ENCODE measurements around the gene ATF1.
"Not testable (repeated sequence)": the region's sequence is repeated elsewhere in the genome, so short reads cannot be mapped to it uniquely, and the experiment has no call there.

Gene ATF1

GRCh38 chr12:50814921-50815320, 51.0 kb downstream of the ATF1 start:
- not testable (repeated sequence) for H3K4me3 Mint-ChIP-seq, H3K4me1 Mint-ChIP-seq, H3K27ac Mint-ChIP-seq, H3K27me3 Mint-ChIP-seq, H3K9me3 Mint-ChIP-seq, DNase-seq, ATAC-seq

- peaks cover 5% of the 10 kb centered on the region for H3K4me1 Mint-ChIP-seq
- ATAC-seq = no peak
- H3K4me3 Mint-ChIP-seq = no peak overlapping the region
- DNase-seq = no peak
- H3K27ac Mint-ChIP-seq = no peak overlapping the region
- no peaks in the 10 kb centered on the region for H3K9me3 Mint-ChIP-seq
- H3K27me3 Mint-ChIP-seq = no peaks in the 10 kb centered on the region
These were observed 56.3 kb downstream of the ATF1 start for GRCh38 chr12:50820177-50820576.

GRCh38 chr12:50822082-50822481, 58.2 kb downstream of the ATF1 start:
- DNase-seq (no peak), ATAC-seq (no peak)

DNA sequence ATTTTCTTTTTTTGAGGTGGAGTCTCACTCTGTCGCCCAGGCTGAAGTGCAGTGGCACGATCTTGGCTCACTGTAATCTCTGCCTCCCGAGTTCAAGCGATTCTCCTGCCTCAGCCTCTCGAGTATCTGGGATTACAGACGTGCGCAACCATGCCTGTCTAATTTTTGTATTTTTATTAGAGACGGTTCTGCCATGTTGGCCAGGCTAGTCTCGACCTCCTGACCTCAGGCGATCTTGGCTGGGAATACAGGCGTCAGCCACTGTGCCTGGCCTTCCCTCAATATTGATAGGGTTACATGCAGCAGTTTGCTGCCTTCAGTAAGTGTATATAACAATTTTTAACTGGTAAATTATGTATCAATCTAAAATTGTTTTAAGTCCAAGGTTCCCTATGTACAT, 59.8 kb downstream of the ATF1 start:
- not testable (repeated sequence) for DNase-seq, H3K27ac Mint-ChIP-seq, ATAC-seq, H3K27me3 Mint-ChIP-seq, H3K4me1 Mint-ChIP-seq, H3K4me3 Mint-ChIP-seq, H3K9me3 Mint-ChIP-seq

More at GRCh38 chr12:50822082-50822481, 58.2 kb downstream of the ATF1 start:
- Mint-ChIP-seq H3K4me1 (peaks cover 9% of the 10 kb centered on the region), H3K27me3 (no peaks in the 10 kb centered on the region), H3K4me3 (no peak overlapping the region), H3K27ac (no peak overlapping the region), H3K9me3 (no peaks in the 10 kb centered on the region)

- no peaks in the 10 kb centered on the region for H3K9me3 Mint-ChIP-seq
- H3K4me1 Mint-ChIP-seq = peaks cover 9% of the 10 kb centered on the region
- DNase-seq (no peak), ATAC-seq (no peak)
- peak overlapping the region; percentile 35 to 87 for H3K27ac Mint-ChIP-seq
- H3K27me3 Mint-ChIP-seq = no peaks in the 10 kb centered on the region
- H3K4me3 Mint-ChIP-seq = no peak overlapping the region
These were observed 61.0 kb downstream of the ATF1 start for GRCh38 chr12:50824914-50825313.

GRCh38 chr12:50825372-50825838, 61.5 kb downstream of the ATF1 start:
- no peaks in the 10 kb centered on the region for H3K27me3 Mint-ChIP-seq
- ATAC-seq (peak; percentile 61), DNase-seq (no peak)
- peaks cover 9% of the 10 kb centered on the region for H3K4me1 Mint-ChIP-seq
- no peak overlapping the region for H3K4me3 Mint-ChIP-seq
- peak overlapping the region; percentile 35 to 87 for H3K27ac Mint-ChIP-seq
- H3K9me3 Mint-ChIP-seq = no peaks in the 10 kb centered on the region

GRCh38 chr12:50828121-50828520, 64.2 kb downstream of the ATF1 start:
- DNase-seq (no peak), ATAC-seq (no peak)
- Mint-ChIP-seq H3K27me3 (no peaks in the 10 kb centered on the region), H3K9me3 (peaks cover 0 to under 1% of the 10 kb centered on the region in 2 donors), H3K4me1 (peaks cover 9% of the 10 kb centered on the region), H3K4me3 (no peak overlapping the region), H3K27ac (no peak overlapping the region)

DNA sequence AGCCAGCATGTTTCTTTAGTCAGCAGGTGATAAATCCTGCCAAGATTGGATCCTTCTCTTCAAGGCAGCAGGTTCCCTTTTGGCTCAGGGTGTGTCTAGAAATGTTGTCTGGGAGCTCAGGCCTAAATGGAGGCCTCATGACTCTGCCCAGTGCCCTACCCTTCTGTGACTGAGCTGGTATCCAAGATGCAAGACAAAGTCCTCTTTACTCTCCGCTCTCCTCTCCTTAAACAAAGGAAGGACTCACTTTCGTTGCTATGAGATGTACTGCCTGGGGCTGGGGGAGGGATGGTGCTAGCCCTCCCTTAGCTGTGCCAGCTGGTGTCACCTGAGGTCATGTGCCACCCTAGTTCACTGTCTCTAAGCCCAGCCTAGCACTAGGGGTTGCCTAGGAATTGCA, 65.0 kb downstream of the ATF1 start:
- H3K4me1 Mint-ChIP-seq = peaks cover 9% of the 10 kb centered on the region
- H3K27me3 Mint-ChIP-seq = no peaks in the 10 kb centered on the region
- H3K27ac Mint-ChIP-seq = no peak overlapping the region
- DNase-seq (no peak), ATAC-seq (no peak)
- H3K9me3 Mint-ChIP-seq = peaks cover 0 to 8% of the 10 kb centered on the region in 2 donors
- no peak overlapping the region for H3K4me3 Mint-ChIP-seq

DNA sequence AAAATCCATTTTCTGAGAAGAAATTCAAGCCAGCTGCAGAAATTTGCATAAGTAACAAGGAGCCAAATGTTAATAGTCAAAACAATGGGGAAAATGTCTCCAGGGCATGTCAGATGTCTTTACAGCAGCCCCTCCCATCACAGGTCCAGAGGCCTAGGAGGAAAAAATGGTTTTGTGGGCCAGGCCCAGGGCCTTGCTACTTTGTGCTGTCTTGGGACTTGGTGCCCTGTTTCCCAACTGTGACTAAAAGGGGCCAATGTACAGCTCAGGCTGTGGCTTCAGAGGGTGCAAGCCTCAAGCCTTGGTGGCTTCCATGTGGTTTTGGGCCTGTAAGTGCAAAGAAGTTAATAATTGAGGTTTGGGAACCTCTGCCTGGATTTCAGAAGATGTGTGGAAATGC, 69.9 kb downstream of the ATF1 start:
- not testable (repeated sequence) for H3K4me1 Mint-ChIP-seq, H3K27me3 Mint-ChIP-seq, H3K4me3 Mint-ChIP-seq, H3K27ac Mint-ChIP-seq, ATAC-seq, DNase-seq
- H3K9me3 Mint-ChIP-seq = peaks cover 17 to 25% of the 10 kb centered on the region in 2 donors

- DNase-seq (no peak), ATAC-seq (no peak)
- H3K27ac Mint-ChIP-seq = no peak overlapping the region
- H3K27me3 Mint-ChIP-seq = no peaks in the 10 kb centered on the region
- H3K9me3 Mint-ChIP-seq = peaks cover 30 to 36% of the 10 kb centered on the region in 2 donors
- H3K4me3 Mint-ChIP-seq = no peak overlapping the region
- no peaks in the 10 kb centered on the region for H3K4me1 Mint-ChIP-seq
These were observed 75.1 kb downstream of the ATF1 start for GRCh38 chr12:50839042-50839441.

DNA sequence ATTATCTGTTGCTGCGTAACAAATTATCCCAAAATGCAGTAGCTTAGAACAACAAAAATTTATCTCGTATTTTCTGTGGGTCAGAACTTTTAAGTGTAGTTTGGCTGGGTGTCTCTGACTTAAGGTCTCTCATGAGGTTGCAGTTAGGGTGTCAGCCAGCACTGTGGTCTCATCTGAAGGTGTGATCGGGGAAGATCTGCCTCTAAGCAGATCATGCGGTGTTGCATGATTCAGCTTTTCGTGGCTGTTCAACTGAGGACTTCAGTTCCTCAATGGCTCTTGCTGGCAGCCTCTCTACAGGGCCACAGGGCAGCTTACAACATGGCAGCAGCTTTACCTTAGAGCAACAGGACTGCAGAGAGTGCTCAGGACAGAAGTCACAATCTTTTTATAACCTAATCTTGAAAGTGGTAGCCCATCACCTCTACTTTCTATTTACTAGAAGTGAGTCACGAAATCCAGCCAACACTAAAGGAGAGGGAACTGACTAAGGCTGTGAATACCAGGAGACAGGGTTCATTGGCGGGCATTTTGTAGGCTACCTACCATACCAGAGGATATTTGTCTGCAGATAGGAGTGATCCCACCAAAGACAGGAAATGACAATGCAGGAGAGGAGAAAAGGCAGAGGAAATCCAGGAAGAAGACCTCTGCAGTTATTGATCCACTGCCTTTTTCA, 77.0 kb downstream of the ATF1 start:
- Mint-ChIP-seq H3K27ac (no peak overlapping the region), H3K4me3 (no peak overlapping the region), H3K4me1 (no peaks in the 10 kb centered on the region), H3K27me3 (no peaks in the 10 kb centered on the region), H3K9me3 (peaks cover 15 to 20% of the 10 kb centered on the region in 2 donors)
- no peak for DNase-seq
- ATAC-seq = no peak

DNA sequence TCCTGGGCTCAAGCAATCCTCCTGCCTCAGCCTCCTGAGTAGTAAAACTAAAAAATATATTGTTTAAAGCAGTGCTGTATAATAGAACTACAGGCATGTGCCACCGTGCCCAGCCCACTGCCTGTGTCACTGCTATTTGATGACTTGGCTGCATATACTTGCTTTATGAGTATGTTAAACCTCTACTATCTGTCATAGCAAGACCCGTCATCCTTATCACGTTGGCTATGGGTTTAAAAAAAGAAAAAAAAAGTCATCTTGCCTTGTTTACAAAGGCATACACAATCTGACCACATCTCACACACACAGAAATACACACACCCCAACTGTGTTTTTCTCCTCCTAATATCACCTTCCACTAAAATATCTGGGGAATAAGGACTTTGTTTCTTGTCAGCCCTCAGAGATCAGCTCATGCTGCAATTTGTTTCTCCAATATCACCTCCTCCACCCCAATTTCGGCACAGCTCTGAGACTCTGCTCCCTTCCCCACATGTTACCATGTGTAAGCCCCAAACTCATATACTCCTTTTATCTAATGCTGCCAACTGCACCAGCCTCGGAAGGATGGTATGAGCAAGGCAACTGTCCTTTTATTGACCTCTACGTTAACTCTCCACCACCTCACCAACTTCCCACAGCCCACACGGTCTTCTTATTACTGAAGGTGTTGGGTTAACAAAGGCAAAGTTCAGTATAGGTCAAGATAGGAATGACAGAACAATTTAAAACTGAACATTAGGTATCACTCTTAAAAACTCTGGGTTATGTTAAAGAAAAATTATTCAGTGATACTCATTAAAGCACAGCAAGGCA, 78.0 kb downstream of the ATF1 start:
- Mint-ChIP-seq H3K4me3 (no peak overlapping the region), H3K4me1 (no peaks in the 10 kb centered on the region), H3K9me3 (peaks cover 15 to 20% of the 10 kb centered on the region in 2 donors), H3K27ac (no peak overlapping the region), H3K27me3 (no peaks in the 10 kb centered on the region)
- DNase-seq = no peak
- no peak for ATAC-seq

DNA sequence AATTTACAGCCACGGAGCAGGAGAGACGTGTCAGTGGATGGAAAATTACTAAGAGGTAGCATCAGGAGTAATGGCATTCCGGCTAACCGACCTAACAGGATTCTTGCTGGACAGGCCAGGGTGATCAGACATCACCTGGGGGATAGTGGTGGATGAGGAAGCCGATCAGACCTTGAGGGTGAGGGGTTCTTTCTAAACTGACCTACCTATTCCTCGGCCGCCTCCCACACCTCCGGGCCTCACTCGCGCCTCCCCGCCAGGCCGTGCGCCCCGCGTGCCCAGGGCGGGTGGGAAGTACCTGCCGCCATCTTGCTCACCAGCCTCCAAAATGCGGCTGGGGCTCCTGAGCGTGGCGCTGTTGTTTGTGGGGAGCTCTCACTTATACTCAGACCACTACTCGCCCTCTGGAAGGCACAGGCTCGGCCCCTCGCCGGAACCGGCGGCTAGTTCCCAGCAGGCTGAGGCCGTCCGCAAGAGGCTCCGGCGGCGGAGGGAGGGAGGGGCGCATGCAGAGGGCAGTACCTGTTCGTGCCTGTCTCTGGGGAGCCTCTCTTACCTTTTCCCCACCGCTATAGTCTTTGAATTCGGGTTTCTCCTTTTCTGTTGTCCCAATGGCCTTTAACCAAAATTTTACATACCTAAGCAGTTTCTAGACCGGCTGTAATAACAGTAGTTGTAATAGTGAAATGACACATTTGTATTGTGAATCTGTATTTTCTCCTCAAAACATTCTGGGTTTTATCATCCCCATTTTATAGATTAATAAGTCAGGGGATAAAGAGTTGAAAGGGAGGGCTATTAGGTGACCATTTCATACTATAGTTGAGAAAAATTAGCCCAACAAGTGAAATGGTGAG, 79.0 kb downstream of the ATF1 start, which contains the start of gene TMPRSS12:
TSS of gene TMPRSS12 (plus strand) at position 290 of the 857 bp plus-strand sequence. CDS start at position 329, 39 bp downstream.
- H3K4me3 Mint-ChIP-seq = no peak within 1 kb of the TSS
- ATAC-seq (no peak), DNase-seq (no peak)
- H3K27ac Mint-ChIP-seq = no peak within 1 kb of the TSS
- no peaks in the 10 kb centered on the region for H3K27me3 Mint-ChIP-seq
- H3K4me1 Mint-ChIP-seq = no peaks in the 10 kb centered on the region
- peaks cover 15 to 20% of the 10 kb centered on the region in 2 donors for H3K9me3 Mint-ChIP-seq

GRCh38 chr12:50845021-50845647, 81.2 kb downstream of the ATF1 start:
- no peaks in the 10 kb centered on the region for H3K27me3 Mint-ChIP-seq
- peaks cover 15 to 19% of the 10 kb centered on the region in 2 donors for H3K9me3 Mint-ChIP-seq
- ATAC-seq = no peak
- H3K4me3 Mint-ChIP-seq = no peak overlapping the region
- no peak for DNase-seq
- H3K27ac Mint-ChIP-seq = no peak overlapping the region
- H3K4me1 Mint-ChIP-seq = no peaks in the 10 kb centered on the region

GRCh38 chr12:50848963-50849362, 85.1 kb downstream of the ATF1 start:
- DNase-seq (no peak), ATAC-seq (no peak)
- Mint-ChIP-seq H3K4me3 (no peak overlapping the region), H3K27ac (peak overlapping the region in 1 of 2 donors; percentile 54), H3K27me3 (peaks cover 10% of the 10 kb centered on the region), H3K4me1 (no peaks in the 10 kb centered on the region), H3K9me3 (peaks cover 0 to 7% of the 10 kb centered on the region in 2 donors)
